Fibroblast of lung (primary cell): ENCODE results near the gene MRPL51. TPM values are rescaled to one million over a fixed set of nuclear protein-coding genes. Genes with fewer than 3 reads are reported as not detected.
A peak's percentile ranks its signal among the peaks of the same experiment; 100 is the strongest.

Experiments
- DNase-seq, 2 donors: peaks; one replicate each; pipeline versions ENCODE4 v3.0.0 to v3.0.0-alpha.2; 2010; ENCODE audit warnings: low read depth in 2 of 2
- H2AFZ ChIP-seq: 2 replicates; pipeline ENCODE4 v1.5.1; 2012; ENCODE audit warnings: low read length, control low read depth, inconsistent platforms
- H3K27ac ChIP-seq: 2 replicates; pipeline ENCODE4 v1.5.1; 2011; ENCODE audit warnings: low read length, control low read depth; ENCODE audit not compliant: insufficient read depth
- H3K27me3 ChIP-seq: 2 replicates; pipeline ENCODE4 v1.5.1; 2011; ENCODE audit warnings: mild to moderate bottlenecking, low read length; ENCODE audit not compliant: control insufficient read depth, insufficient read depth
- H3K36me3 ChIP-seq: 2 replicates; pipeline ENCODE4 v1.5.1; 2011; ENCODE audit warnings: low read length; ENCODE audit not compliant: control insufficient read depth, insufficient read depth
- H3K4me1 ChIP-seq: 2 replicates; pipeline ENCODE4 v1.5.1; 2011; ENCODE audit warnings: low read length; ENCODE audit not compliant: control insufficient read depth, insufficient read depth; ENCODE audit errors: extremely low read depth
- H3K4me2 ChIP-seq: 2 replicates; pipeline ENCODE4 v1.5.1; 2011; ENCODE audit warnings: low read length, control low read depth; ENCODE audit not compliant: insufficient read depth; ENCODE audit errors: extremely low read depth
- H3K4me3 ChIP-seq, 4 experiments: fragments of 200-600 bp in 1 of 4; sonication (generic) in 1 of 4; replicated peaks in 1 of 4; 2 replicates each; pipeline ENCODE4 v1.5.1; 2011 to 2016; ENCODE audit warnings: low read length in 4 of 4, low read depth in 3 of 4, mild to moderate bottlenecking in 3 of 4, control low read depth in 2 of 4, inconsistent platforms in 1 of 4, mixed read lengths in 1 of 4; ENCODE audit not compliant: insufficient read depth in 1 of 4; ENCODE audit errors: control extremely low read depth in 1 of 4
- H3K79me2 ChIP-seq: 2 replicates; pipeline ENCODE4 v1.5.1; 2012; ENCODE audit warnings: mild to moderate bottlenecking, low read length, inconsistent platforms; ENCODE audit not compliant: control insufficient read depth, insufficient read depth
- H3K9ac ChIP-seq: 2 replicates; pipeline ENCODE4 v1.5.1; 2011; ENCODE audit warnings: mild to moderate bottlenecking, low read length, control low read depth; ENCODE audit not compliant: insufficient read depth
- H3K9me3 ChIP-seq: 2 replicates; pipeline ENCODE4 v1.5.1; 2012; ENCODE audit warnings: low read depth, low read length; ENCODE audit not compliant: control insufficient read depth, insufficient read depth
- H4K20me1 ChIP-seq: 2 replicates; pipeline ENCODE4 v1.5.1; 2011; ENCODE audit warnings: low read length; ENCODE audit not compliant: control insufficient read depth, insufficient read depth; ENCODE audit errors: extremely low read depth
- CTCF ChIP-seq, 2 donors: IDR thresholded peaks in 1 of 2; conservative IDR thresholded peaks in 1 of 2; 1 replicate in 1 of 2; 2 replicates in 1 of 2; pipeline ENCODE4 v1.5.1; 2011 to 2012; ENCODE audit warnings: low read length in 2 of 2, control low read depth in 1 of 2, inconsistent platforms in 1 of 2, low read depth in 1 of 2, mild to moderate bottlenecking in 1 of 2
- EZH2 ChIP-seq: IDR thresholded peaks from 2 replicates; pipeline ENCODE4 v1.5.1; 2012; ENCODE audit warnings: low read length, control low read depth, mild to moderate bottlenecking; ENCODE audit errors: missing control alignments
- polyA plus RNA-seq, 2 donors: library from polyadenylated mRNA; depleted of rRNA in 1 of 2; stranded (reverse) in 1 of 2; unstranded in 1 of 2; fragments of >200 nt; gene quantifications; 2 replicates each; pipeline ENCODE4 v1.2.1, GENCODE V29; 2011 to 2012; ENCODE audit warnings: missing spikeins in 1 of 2
- total RNA-seq: library from RNA; depleted of rRNA; stranded (reverse); fragments of >200 nt; gene quantifications from 2 replicates; pipeline ENCODE4 v1.2.1, GENCODE V29; 2014

Gene MRPL51
- total and polyA plus RNA-seq, 2 donors (not counting 1 experiment from before 2014, with no cell fraction given): 118 to 120 TPM

GRCh38 chr12:6461401-6462233, 31.4 kb downstream of the MRPL51 start:
- Histone ChIP-seq H3K9ac (no peak overlapping the region), H3K79me2 (no peaks in the 10 kb centered on the region), H3K4me3 (no peak overlapping the region), H3K27ac (peak overlapping the region; percentile 30), H3K4me2 (no peak overlapping the region), H4K20me1 (no peaks in the 10 kb centered on the region), H3K9me3 (no peaks in the 10 kb centered on the region), H3K27me3 (no peaks in the 10 kb centered on the region), H3K36me3 (peaks cover 38% of the 10 kb centered on the region), H2AFZ (no peak overlapping the region), H3K4me1 (no peaks in the 10 kb centered on the region)
- no peak for DNase-seq
- TF ChIP-seq CTCF (conservative IDR thresholded peaks at IDR 0.05 in 1 of 2, IDR thresholded peaks at IDR 0.05 in 1 of 2; ENCODE audit: low read depth in 1 of 2, low read length in 2 of 2) (no peak), EZH2 (no peak)

GRCh38 chr12:6460751-6461371, 32.2 kb downstream of the MRPL51 start:
- peaks cover 38% of the 10 kb centered on the region for H3K36me3 ChIP-seq
- H3K9ac ChIP-seq: no peak overlapping the region
- no peak overlapping the region for H3K4me2 ChIP-seq
- no peaks in the 10 kb centered on the region for H4K20me1 ChIP-seq
- TF ChIP-seq CTCF (conservative IDR thresholded peaks at IDR 0.05 in 1 of 2, IDR thresholded peaks at IDR 0.05 in 1 of 2; ENCODE audit: low read depth in 1 of 2, low read length in 2 of 2) (no peak), EZH2 (no peak)
- no peaks in the 10 kb centered on the region for H3K9me3 ChIP-seq
- H3K4me3 ChIP-seq: no peak overlapping the region
- DNase-seq: no peak
- no peak overlapping the region for H3K27ac ChIP-seq
- no peaks in the 10 kb centered on the region for H3K4me1 ChIP-seq
- H3K27me3 ChIP-seq: no peaks in the 10 kb centered on the region
- no peak overlapping the region for H2AFZ ChIP-seq
- H3K79me2 ChIP-seq: no peaks in the 10 kb centered on the region

- TF ChIP-seq EZH2: no peak
- no peak for TF ChIP-seq CTCF (conservative IDR thresholded peaks at IDR 0.05 in 1 of 2, IDR thresholded peaks at IDR 0.05 in 1 of 2; ENCODE audit: low read depth in 1 of 2, low read length in 2 of 2)
- Histone ChIP-seq H3K4me3 (no peak overlapping the region), H3K9ac (no peak overlapping the region), H3K9me3 (no peaks in the 10 kb centered on the region), H3K79me2 (no peaks in the 10 kb centered on the region), H3K36me3 (peaks cover 28% of the 10 kb centered on the region), H3K4me2 (no peak overlapping the region), H3K4me1 (no peaks in the 10 kb centered on the region), H3K27me3 (no peaks in the 10 kb centered on the region), H3K27ac (no peak overlapping the region), H2AFZ (no peak overlapping the region), H4K20me1 (no peaks in the 10 kb centered on the region)
- DNase-seq: no peak
Measured at GRCh38 chr12:6459004-6459337, 34.1 kb downstream of the MRPL51 start.
